ENCODE data around the gene GNA12.

DNA sequence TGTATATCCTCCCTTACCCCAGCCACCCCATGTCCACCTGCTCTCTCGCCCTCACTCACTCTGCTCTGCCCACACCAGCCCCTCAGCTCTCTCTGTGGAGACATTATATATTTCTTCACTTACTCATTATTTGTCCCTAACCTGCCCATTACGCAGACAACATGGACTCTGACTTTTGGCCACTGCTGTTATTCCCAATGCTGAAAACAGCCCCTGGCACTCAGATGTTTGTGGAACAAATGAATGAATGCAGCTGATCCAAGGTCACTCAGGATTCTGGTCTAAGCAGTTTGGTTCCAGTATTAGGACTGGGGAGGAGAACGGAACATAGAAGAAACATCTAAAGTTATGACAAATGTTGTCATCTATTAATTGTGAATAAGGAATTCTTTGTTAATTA, 26.7 kb downstream of the GNA12 start:
- TF ChIP-seq EP300 (IDR thresholded peaks at IDR 0.05; ENCODE audit: borderline replicate concordance) (no peak), CREB1 (IDR thresholded peaks at IDR 0.05; ENCODE audit: low read depth) (no peak), EGR1 (IDR thresholded peaks at IDR 0.05) (no peak), YY1 (IDR thresholded peaks at IDR 0.05; ENCODE audit: low read depth) (no peak), TCF12 (IDR thresholded peaks at IDR 0.05; ENCODE audit: low read depth) (no peak), CEBPB (IDR thresholded peaks at IDR 0.05) (no peak), TEAD4 (IDR thresholded peaks at IDR 0.05) (no peak), TAF1 (IDR thresholded peaks at IDR 0.05; ENCODE audit: low read depth) (no peak)
- TF ChIP-seq, protein P1, sequence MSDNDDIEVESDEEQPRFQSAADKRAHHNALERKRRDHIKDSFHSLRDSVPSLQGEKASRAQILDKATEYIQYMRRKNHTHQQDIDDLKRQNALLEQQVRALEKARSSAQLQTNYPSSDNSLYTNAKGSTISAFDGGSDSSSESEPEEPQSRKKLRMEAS (IDR thresholded peaks at IDR 0.05), result no peak

Data from Ishikawa (cell line).